Fibroblast of gingiva (primary cell): ENCODE results near the gene ABHD6.
"Not testable (repeated sequence)": the region's sequence is repeated elsewhere in the genome, so short reads cannot be mapped to it uniquely, and the experiment has no call there.

ENCODE experiments used
- DNase-seq: peaks from one replicate; pipeline ENCODE4 v3.0.0-alpha.2; 2011; ENCODE audit warnings: low read depth

The ABHD6 gene

GRCh38 chr3:58209933-58210332 is 27.7 kb upstream of the ABHD6 start:
- DNase-seq, result no peak

- no peak for DNase-seq
Measured at GRCh38 chr3:58210761-58211460, 26.7 kb upstream of the ABHD6 start, which contains the start of gene DNASE1L3. Gene DNASE1L3 (minus strand): TSS chr3:58210972. CDS start chr3:58210906, 66 bp downstream.

- DNase-seq, result no peak
Measured at GRCh38 chr3:58214484-58215316, 22.9 kb upstream of the ABHD6 start.

- DNase-seq, result no peak
Measured at GRCh38 chr3:58215317-58216025, 22.1 kb upstream of the ABHD6 start.

GRCh38 chr3:58216496-58217195 is 20.9 kb upstream of the ABHD6 start:
- no peak for DNase-seq

GRCh38 chr3:58217209-58217811 is 20.3 kb upstream of the ABHD6 start:
- peak; percentile 59 for DNase-seq

GRCh38 chr3:58218904-58219303 is 18.7 kb upstream of the ABHD6 start:
- no peak for DNase-seq

GRCh38 chr3:58222161-58222724 is 15.3 kb upstream of the ABHD6 start:
- no peak for DNase-seq

GRCh38 chr3:58223855-58224254 is 13.7 kb upstream of the ABHD6 start:
- DNase-seq, result no peak

GRCh38 chr3:58227933-58228332 is 9.7 kb upstream of the ABHD6 start:
- not testable (repeated sequence) for DNase-seq

- no peak for DNase-seq
Measured at GRCh38 chr3:58230876-58231552, 6.6 kb upstream of the ABHD6 start.

GRCh38 chr3:58231666-58232065 is 5.9 kb upstream of the ABHD6 start:
- no peak for DNase-seq

GRCh38 chr3:58234516-58234931 is 3.1 kb upstream of the ABHD6 start:
- DNase-seq, result peak; percentile 38

GRCh38 chr3:58235970-58236369 is 1.6 kb upstream of the ABHD6 start:
- DNase-seq, result no peak

- no peak for DNase-seq
Measured at GRCh38 chr3:58236527-58237237, 910 bp upstream of the ABHD6 start.

GRCh38 chr3:58237941-58238681 is 519 bp downstream of the ABHD6 start:
- DNase-seq, result peak; percentile 28

GRCh38 chr3:58238830-58239229 is 1.2 kb downstream of the ABHD6 start:
- DNase-seq, result no peak

GRCh38 chr3:58241306-58242044 is 3.9 kb downstream of the ABHD6 start:
- DNase-seq, result no peak

- no peak for DNase-seq
Measured at GRCh38 chr3:58242340-58242739, 4.7 kb downstream of the ABHD6 start.
